Endothelial cell of umbilical vein (primary cell): ENCODE results near the gene ZBTB20.

Experiments used
- FOS ChIP-seq: IDR thresholded peaks from 2 replicates; pipeline ENCODE4 v1.6.1; 2011; ENCODE audit warnings: mild to moderate bottlenecking, low read length, moderate library complexity, borderline replicate concordance; ENCODE audit not compliant: insufficient read depth
- GATA2 ChIP-seq: IDR thresholded peaks from 2 replicates; pipeline ENCODE4 v1.7.0; 2011; ENCODE audit warnings: low read depth, mild to moderate bottlenecking, moderate library complexity, mixed read lengths, low read length; ENCODE audit not compliant: insufficient read length, insufficient read depth
- POLR2A ChIP-seq: IDR thresholded peaks from 2 replicates; pipeline ENCODE4 v1.6.1; 2012; ENCODE audit warnings: low read depth, mild to moderate bottlenecking, control low read depth, low read length
- POLR2AphosphoS5 ChIP-seq: IDR thresholded peaks from 2 replicates; pipeline ENCODE4 v1.6.1; 2012; ENCODE audit warnings: low read depth, mild to moderate bottlenecking, control low read depth, low read length, moderate library complexity; ENCODE audit not compliant: insufficient read depth
- TF ChIP-seq, protein P1 (sequence below), 2 donors: IDR thresholded peaks; 1 replicate in 1 of 2; 2 replicates in 1 of 2; pipeline ENCODE4 v1.5.1; 2011; ENCODE audit warnings: low read length in 2 of 2, mild to moderate bottlenecking in 2 of 2, moderate library complexity in 2 of 2, control low read depth in 1 of 2, inconsistent platforms in 1 of 2, low read depth in 1 of 2; ENCODE audit not compliant: insufficient read depth in 1 of 2; ENCODE audit errors: extremely low read depth in 1 of 2
- TF ChIP-seq, protein P2 (sequence below): IDR thresholded peaks from 2 replicates; pipeline ENCODE4 v1.6.1; 2011; ENCODE audit not compliant: insufficient read depth, insufficient read length

DNA sequence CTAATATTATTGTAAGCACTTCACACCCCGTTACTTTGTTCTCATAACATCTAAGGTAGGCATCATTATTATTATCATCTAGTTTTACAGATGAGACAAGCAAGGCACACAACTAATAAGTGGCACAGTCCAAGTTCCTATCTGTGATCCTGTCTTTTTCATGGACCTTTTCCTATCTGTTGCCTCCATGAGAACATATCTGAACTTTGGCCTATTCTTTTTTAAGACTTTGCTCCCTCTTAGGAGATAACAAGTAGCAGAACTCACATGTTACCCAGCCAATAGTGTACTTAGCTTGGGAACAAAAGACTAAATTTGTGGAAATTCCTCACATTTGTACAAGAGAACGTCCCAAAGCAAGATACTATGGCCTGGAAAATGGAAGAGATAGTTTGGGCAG lies 680.8 kb downstream of the ZBTB20 start:
- TF ChIP-seq POLR2AphosphoS5, result no peak
- TF ChIP-seq, protein P1, sequence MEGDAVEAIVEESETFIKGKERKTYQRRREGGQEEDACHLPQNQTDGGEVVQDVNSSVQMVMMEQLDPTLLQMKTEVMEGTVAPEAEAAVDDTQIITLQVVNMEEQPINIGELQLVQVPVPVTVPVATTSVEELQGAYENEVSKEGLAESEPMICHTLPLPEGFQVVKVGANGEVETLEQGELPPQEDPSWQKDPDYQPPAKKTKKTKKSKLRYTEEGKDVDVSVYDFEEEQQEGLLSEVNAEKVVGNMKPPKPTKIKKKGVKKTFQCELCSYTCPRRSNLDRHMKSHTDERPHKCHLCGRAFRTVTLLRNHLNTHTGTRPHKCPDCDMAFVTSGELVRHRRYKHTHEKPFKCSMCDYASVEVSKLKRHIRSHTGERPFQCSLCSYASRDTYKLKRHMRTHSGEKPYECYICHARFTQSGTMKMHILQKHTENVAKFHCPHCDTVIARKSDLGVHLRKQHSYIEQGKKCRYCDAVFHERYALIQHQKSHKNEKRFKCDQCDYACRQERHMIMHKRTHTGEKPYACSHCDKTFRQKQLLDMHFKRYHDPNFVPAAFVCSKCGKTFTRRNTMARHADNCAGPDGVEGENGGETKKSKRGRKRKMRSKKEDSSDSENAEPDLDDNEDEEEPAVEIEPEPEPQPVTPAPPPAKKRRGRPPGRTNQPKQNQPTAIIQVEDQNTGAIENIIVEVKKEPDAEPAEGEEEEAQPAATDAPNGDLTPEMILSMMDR (IDR thresholded peaks at IDR 0.05; ENCODE audit: extremely low read depth in 1 of 2, insufficient read depth in 1 of 2, low read depth in 1 of 2, low read length in 2 of 2), result no peak
- TF ChIP-seq, protein P2, sequence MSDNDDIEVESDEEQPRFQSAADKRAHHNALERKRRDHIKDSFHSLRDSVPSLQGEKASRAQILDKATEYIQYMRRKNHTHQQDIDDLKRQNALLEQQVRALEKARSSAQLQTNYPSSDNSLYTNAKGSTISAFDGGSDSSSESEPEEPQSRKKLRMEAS, result no peak
- TF ChIP-seq POLR2A, result no peak
- TF ChIP-seq GATA2, result no peak
- TF ChIP-seq FOS, result no peak
